ENCODE data around the gene C1QTNF7. TPM values are rescaled to one million over a fixed set of nuclear protein-coding genes. Genes with fewer than 3 reads are reported as not detected.

Gene C1QTNF7
- total and polyA plus RNA-seq, 5 experiments from 2014 or later, result 0.07 TPM; not detected in 4

Other genes starting within 250 kb of the C1QTNF7 start
- not detected for gene CC2D2A, start 41.8 kb downstream of the C1QTNF7 start, total RNA-seq
- not detected for gene CC2D2A, start 41.8 kb downstream of the C1QTNF7 start, polyA plus RNA-seq
- 10 to 100 TPM; 65.7 to 73.0 TPM for gene FBXL5, start 227.3 kb downstream of the C1QTNF7 start, total RNA-seq
- gene FBXL5, start 227.3 kb downstream of the C1QTNF7 start, polyA plus RNA-seq, result 100 to 1,000 TPM in 2 of 3 donors, 10 to 100 TPM in 1; 96.1 to 113 (median 101) TPM

Data from naive thymus-derived CD8-positive, alpha-beta T cell (primary cell).